Stimulated activated CD8-positive, alpha-beta memory T cell treated with anti-CD3 and anti-CD28 coated beads, Interleukin-15, amount 100 ng/mL, for 24 hours (primary cell): ENCODE results near the gene CELSR1.
"Not testable (repeated sequence)": the region's sequence is repeated elsewhere in the genome, so short reads cannot be mapped to it uniquely, and the experiment has no call there.

Source experiments
- DNase-seq: peaks from one replicate; pipeline ENCODE4 v3.0.0-alpha.2; 2020; ENCODE audit warnings: low read depth

The CELSR1 gene

GRCh38 chr22:46533070-46533833, 4.2 kb downstream of the CELSR1 start:
- no peak for DNase-seq

- no peak for DNase-seq
These were observed 5.0 kb downstream of the CELSR1 start for GRCh38 chr22:46532416-46532815.

GRCh38 chr22:46531581-46532175, 5.7 kb downstream of the CELSR1 start:
- DNase-seq = no peak

- DNase-seq = no peak
These were observed 9.3 kb downstream of the CELSR1 start for GRCh38 chr22:46528121-46528610.

GRCh38 chr22:46526244-46526839, 11.1 kb downstream of the CELSR1 start:
- DNase-seq = no peak

GRCh38 chr22:46525389-46526243, 11.8 kb downstream of the CELSR1 start:
- DNase-seq = no peak

- DNase-seq = no peak
These were observed 13.1 kb downstream of the CELSR1 start for GRCh38 chr22:46524203-46524740.

GRCh38 chr22:46522797-46523196, 14.6 kb downstream of the CELSR1 start:
- DNase-seq = no peak

GRCh38 chr22:46521994-46522393, 15.4 kb downstream of the CELSR1 start:
- DNase-seq = no peak

- no peak for DNase-seq
These were observed 16.5 kb downstream of the CELSR1 start for GRCh38 chr22:46520880-46521279.

GRCh38 chr22:46519377-46519776, 18.0 kb downstream of the CELSR1 start:
- no peak for DNase-seq

GRCh38 chr22:46518542-46519325, 18.7 kb downstream of the CELSR1 start:
- no peak for DNase-seq

- no peak for DNase-seq
These were observed 19.4 kb downstream of the CELSR1 start for GRCh38 chr22:46518038-46518437.

- no peak for DNase-seq
These were observed 20.1 kb downstream of the CELSR1 start for GRCh38 chr22:46517255-46517761.

- no peak for DNase-seq
These were observed 20.8 kb downstream of the CELSR1 start for GRCh38 chr22:46516638-46517037.

- not testable (repeated sequence) for DNase-seq
These were observed 21.3 kb downstream of the CELSR1 start for GRCh38 chr22:46516112-46516487.

- DNase-seq = no peak
These were observed 22.0 kb downstream of the CELSR1 start for GRCh38 chr22:46515208-46516111.

- no peak for DNase-seq
These were observed 22.7 kb downstream of the CELSR1 start for GRCh38 chr22:46514592-46515207.

- DNase-seq = no peak
These were observed 23.4 kb downstream of the CELSR1 start for GRCh38 chr22:46513908-46514550.
